Liver (tissue), 3 donors: ENCODE measurements around the gene SPATC1L.

Source experiments
- ATF3 ChIP-seq: IDR thresholded peaks from 2 replicates; pipeline ENCODE4 v1.6.1; 2016; ENCODE audit warnings: antibody characterized with exemption
- CTCF ChIP-seq: fragments of 150-350 bp; IDR thresholded peaks from 2 replicates; pipeline ENCODE4 v1.5.1; 2017; ENCODE audit warnings: improper control_type of control experiment, low read depth, low read length; ENCODE audit not compliant: missing input control
- GABPA ChIP-seq, 2 donors: IDR thresholded peaks in 1 of 2; conservative IDR thresholded peaks in 1 of 2; 2 replicates each; pipeline ENCODE4 v1.6.1; 2016; ENCODE audit warnings: antibody characterized with exemption in 2 of 2, mild to moderate bottlenecking in 1 of 2, moderate library complexity in 1 of 2
- HNF4G ChIP-seq: IDR thresholded peaks from 2 replicates; pipeline ENCODE4 v1.6.1; 2016; ENCODE audit warnings: antibody characterized with exemption
- JUND ChIP-seq, 2 donors: IDR thresholded peaks; 2 replicates each; pipeline ENCODE4 v1.6.1; 2016; ENCODE audit warnings: antibody characterized with exemption in 2 of 2
- MAX ChIP-seq: IDR thresholded peaks from 2 replicates; pipeline ENCODE4 v1.6.1; 2016; ENCODE audit warnings: antibody characterized with exemption
- RAD21 ChIP-seq, 2 donors: IDR thresholded peaks; 2 replicates each; pipeline ENCODE4 v1.6.1; 2016; ENCODE audit warnings: antibody characterized with exemption in 2 of 2, mild to moderate bottlenecking in 2 of 2
- REST ChIP-seq: IDR thresholded peaks from 2 replicates; pipeline ENCODE4 v1.6.1; 2016; ENCODE audit warnings: antibody characterized with exemption, mild to moderate bottlenecking
- SP1 ChIP-seq: IDR thresholded peaks from 2 replicates; pipeline ENCODE4 v1.6.1; 2018; ENCODE audit warnings: antibody characterized with exemption, mild to moderate bottlenecking
- TAF1 ChIP-seq: conservative IDR thresholded peaks from 2 replicates; pipeline ENCODE4 v1.6.1; 2016; ENCODE audit warnings: antibody characterized with exemption, mild to moderate bottlenecking
- YY1 ChIP-seq: IDR thresholded peaks from 2 replicates; pipeline ENCODE4 v1.6.1; 2016; ENCODE audit warnings: antibody characterized with exemption, mild to moderate bottlenecking
- ZBTB33 ChIP-seq: IDR thresholded peaks from 2 replicates; pipeline ENCODE4 v1.6.1; 2016; ENCODE audit warnings: antibody characterized with exemption
- donor health status: healthy.
- donor health status: healthy.

GRCh38 chr21:46179708-46180078 is 4.6 kb downstream of the SPATC1L start:
- no peak for TF ChIP-seq TAF1
- TF ChIP-seq ATF3, result no peak
- no peak for TF ChIP-seq REST
- no peak for TF ChIP-seq RAD21 (IDR thresholded peaks at IDR 0.05)
- no peak for TF ChIP-seq CTCF
- TF ChIP-seq JUND (IDR thresholded peaks at IDR 0.05), result no peak
- TF ChIP-seq MAX, result no peak
- TF ChIP-seq YY1, result no peak
- no peak for TF ChIP-seq HNF4G
- TF ChIP-seq ZBTB33, result no peak
- TF ChIP-seq GABPA (IDR thresholded peaks at IDR 0.05 in 1 of 2, conservative IDR thresholded peaks at IDR 0.05 in 1 of 2), result no peak
- no peak for TF ChIP-seq SP1
